Sigmoid colon (tissue), 4 donors: ENCODE data around the gene RNF17.

Experiments used
- CTCF ChIP-seq, 4 experiments: fragments of 450-650 bp in 3 of 4; fragments of 200-600 bp in 1 of 4; IDR thresholded peaks; one replicate each; pipeline ENCODE4 v1.5.1; 2016 to 2019; ENCODE audit warnings: antibody characterized with exemption in 4 of 4, mild to moderate bottlenecking in 3 of 4, moderate library complexity in 2 of 4
- EP300 ChIP-seq, 4 donors: sonication (generic); formaldehyde crosslinking; IDR thresholded peaks; one replicate each; pipeline ENCODE4 v1.6.1; 2017; ENCODE audit warnings: antibody characterized with exemption in 4 of 4
- POLR2A ChIP-seq, 2 donors: fragments of 450-650 bp; IDR thresholded peaks; one replicate each; pipeline ENCODE4 v1.6.1; 2016; ENCODE audit warnings: antibody characterized with exemption in 2 of 2, mild to moderate bottlenecking in 2 of 2, moderate library complexity in 2 of 2
- POLR2AphosphoS5 ChIP-seq, 4 donors: sonication (generic); formaldehyde crosslinking; IDR thresholded peaks; one replicate each; pipeline ENCODE4 v1.6.1; 2017; ENCODE audit warnings: antibody characterized with exemption in 4 of 4

DNA sequence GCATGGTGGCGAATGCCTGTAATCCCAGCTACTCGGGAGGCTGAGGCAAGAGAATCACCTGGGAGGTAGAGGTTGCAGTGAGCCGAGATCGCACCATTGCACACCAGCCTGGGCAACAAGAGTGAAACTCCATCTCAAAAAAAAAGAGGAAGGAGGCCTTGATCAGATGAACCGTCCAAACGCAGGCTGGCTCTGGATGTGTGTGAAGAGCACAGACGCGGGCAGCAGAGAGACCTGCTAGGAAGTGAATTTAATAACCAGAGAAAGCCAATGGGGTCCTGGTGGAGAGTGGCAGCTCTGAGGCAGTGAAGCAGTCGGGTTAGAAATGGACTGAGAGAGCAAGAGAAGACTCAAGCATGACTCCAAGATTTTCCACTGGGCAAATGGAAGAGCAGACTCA is 136.5 kb downstream of the RNF17 start:
- TF ChIP-seq POLR2AphosphoS5 (IDR thresholded peaks at IDR 0.05), result no peak
- TF ChIP-seq CTCF (IDR thresholded peaks at IDR 0.05), result no peak
- no peak for TF ChIP-seq POLR2A (IDR thresholded peaks at IDR 0.05)
- TF ChIP-seq EP300 (IDR thresholded peaks at IDR 0.05), result no peak
